Endodermal cell (in vitro differentiated cells): ENCODE measurements around the gene GRM5. TPM values are rescaled to one million over a fixed set of nuclear protein-coding genes. Genes with fewer than 3 reads are reported as not detected.

Experiments used
- DNase-seq: peaks from one replicate; pipeline ENCODE4 v3.0.0-alpha.2; 2017
- H3K27ac ChIP-seq: 2 replicates; pipeline ENCODE4 v1.5.1; 2013; ENCODE audit warnings: mild to moderate bottlenecking, low read depth, low read length, moderate library complexity
- H3K27me3 ChIP-seq: 2 replicates; pipeline ENCODE4 v1.6.1; 2013; ENCODE audit warnings: mild to moderate bottlenecking, low read length, moderate library complexity; ENCODE audit not compliant: insufficient read depth, control insufficient read depth, poor library complexity, severe bottlenecking
- H3K36me3 ChIP-seq: 2 replicates; pipeline ENCODE4 v1.7.0; 2013; ENCODE audit warnings: mild to moderate bottlenecking, low read length, moderate library complexity; ENCODE audit not compliant: control insufficient read depth, insufficient read depth
- H3K4me1 ChIP-seq: one replicate; pipeline ENCODE4 v1.7.0; 2013; ENCODE audit warnings: low read length; ENCODE audit not compliant: control insufficient read depth, insufficient read depth
- H3K4me3 ChIP-seq: 2 replicates; pipeline ENCODE4 v1.5.1; 2013; ENCODE audit warnings: mild to moderate bottlenecking, low read length, moderate library complexity
- H3K9ac ChIP-seq: 2 replicates; pipeline ENCODE4 v1.6.1; 2013; ENCODE audit warnings: mild to moderate bottlenecking, low read length, moderate library complexity; ENCODE audit not compliant: poor library complexity, severe bottlenecking; ENCODE audit errors: extremely low read depth
- H3K9me3 ChIP-seq: 2 replicates; pipeline ENCODE4 v1.6.1; 2013; ENCODE audit warnings: mild to moderate bottlenecking, low read length, moderate library complexity; ENCODE audit not compliant: control insufficient read depth
- H3K27ac Mint-ChIP-seq: 2 replicates; pipeline ENCODE4 v1.8.0; 2020; ENCODE audit warnings: mixed read lengths
- H3K27me3 Mint-ChIP-seq: 2 replicates; pipeline ENCODE4 v1.8.0; 2021; ENCODE audit warnings: mild to moderate bottlenecking, mixed read lengths; ENCODE audit not compliant: insufficient read depth
- H3K36me3 Mint-ChIP-seq: 2 replicates; pipeline ENCODE4 v1.8.0; 2020; ENCODE audit warnings: low read depth, mixed read lengths
- H3K4me1 Mint-ChIP-seq: 2 replicates; pipeline ENCODE4 v1.8.0; 2020; ENCODE audit warnings: mixed read lengths
- H3K4me3 Mint-ChIP-seq: 2 replicates; pipeline ENCODE4 v1.8.0; 2020; ENCODE audit warnings: mild to moderate bottlenecking, moderate library complexity, mixed read lengths
- H3K9me3 Mint-ChIP-seq: 2 replicates; pipeline ENCODE4 v1.8.0; 2020; ENCODE audit warnings: mild to moderate bottlenecking, mixed read lengths
- WGBS, 2 experiments: methylation state at CpG; one replicate each; pipeline versions ENCODE4 v1.1.5 to v1.1.7; 2013; ENCODE audit warnings: missing lambda C conversion rate in 2 of 2, mixed read lengths in 1 of 2; ENCODE audit not compliant: insufficient coverage in 1 of 2, insufficient read length in 1 of 2; 5-methylcytosine and 5-hydroxymethylcytosine counted together
- total RNA-seq, 2 donors: library from RNA; stranded (reverse); fragmentation: NEBNext Ultra II Directional in 1 of 2; extraction: Animal tissue kit (Norgen Biotek cat#: 25700) in 1 of 2; gene quantifications; 2 replicates in 1 of 2; 3 replicates in 1 of 2; pipeline ENCODE4 v1.2.1, GENCODE V29; 2021
- TF ChIP-seq, protein P1 (sequence below): fragments of 200-600 bp; sonication (generic); conservative IDR thresholded peaks from 2 replicates; pipeline ENCODE4 v1.5.0; 2021; ENCODE audit warnings: antibody characterized with exemption, mild to moderate bottlenecking

The GRM5 gene
- total RNA-seq, 2 donors from 2014 or later, result 0.07 to 0.09 TPM

DNA sequence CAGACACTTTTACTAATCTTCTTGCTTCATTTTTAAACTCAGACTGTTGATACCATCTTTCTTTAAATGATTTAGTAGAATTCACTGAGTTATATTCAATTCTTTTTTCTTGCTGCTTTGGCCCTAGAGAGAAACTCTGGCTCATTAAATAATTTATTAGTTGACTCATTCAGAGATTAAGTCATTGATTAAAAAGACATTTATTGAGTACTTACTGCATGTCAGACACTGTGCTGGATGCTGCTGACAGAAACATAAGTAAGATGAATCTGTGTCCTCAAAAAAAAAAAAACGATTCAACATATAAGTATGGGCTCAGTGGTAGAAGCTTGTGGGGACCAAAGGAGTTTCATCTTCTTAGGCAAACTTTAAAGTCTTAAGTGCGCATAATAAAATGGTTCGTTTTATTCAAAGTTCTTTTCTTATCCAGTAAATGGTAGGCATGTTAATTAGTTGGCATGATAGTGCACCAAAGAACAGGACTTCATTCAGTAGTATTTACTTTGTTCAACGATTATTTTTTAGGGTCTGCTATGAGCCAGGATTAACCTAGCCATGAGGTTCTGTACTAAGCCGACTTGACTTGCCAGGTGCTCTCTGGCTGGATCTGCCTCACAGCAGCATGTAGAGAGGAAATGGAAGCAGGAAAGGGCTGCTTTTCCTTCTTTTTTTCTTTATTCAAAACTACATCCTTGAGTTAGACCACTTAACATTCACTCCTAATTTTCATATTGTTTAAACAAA lies 447.3 kb downstream of the GRM5 start:
- H3K36me3 Mint-ChIP-seq, result no peaks in the 10 kb centered on the region
- Histone ChIP-seq H3K9me3 (no peaks in the 10 kb centered on the region), H3K27me3 (no peaks in the 10 kb centered on the region), H3K27ac (no peak overlapping the region), H3K9ac (no peak overlapping the region), H3K36me3 (no peaks in the 10 kb centered on the region), H3K4me1 (no peaks in the 10 kb centered on the region), H3K4me3 (no peak overlapping the region)
- 72 to 75% methylated on average over 5 of the region's 5 CpGs for WGBS, 2 experiments
- TF ChIP-seq, protein P1, sequence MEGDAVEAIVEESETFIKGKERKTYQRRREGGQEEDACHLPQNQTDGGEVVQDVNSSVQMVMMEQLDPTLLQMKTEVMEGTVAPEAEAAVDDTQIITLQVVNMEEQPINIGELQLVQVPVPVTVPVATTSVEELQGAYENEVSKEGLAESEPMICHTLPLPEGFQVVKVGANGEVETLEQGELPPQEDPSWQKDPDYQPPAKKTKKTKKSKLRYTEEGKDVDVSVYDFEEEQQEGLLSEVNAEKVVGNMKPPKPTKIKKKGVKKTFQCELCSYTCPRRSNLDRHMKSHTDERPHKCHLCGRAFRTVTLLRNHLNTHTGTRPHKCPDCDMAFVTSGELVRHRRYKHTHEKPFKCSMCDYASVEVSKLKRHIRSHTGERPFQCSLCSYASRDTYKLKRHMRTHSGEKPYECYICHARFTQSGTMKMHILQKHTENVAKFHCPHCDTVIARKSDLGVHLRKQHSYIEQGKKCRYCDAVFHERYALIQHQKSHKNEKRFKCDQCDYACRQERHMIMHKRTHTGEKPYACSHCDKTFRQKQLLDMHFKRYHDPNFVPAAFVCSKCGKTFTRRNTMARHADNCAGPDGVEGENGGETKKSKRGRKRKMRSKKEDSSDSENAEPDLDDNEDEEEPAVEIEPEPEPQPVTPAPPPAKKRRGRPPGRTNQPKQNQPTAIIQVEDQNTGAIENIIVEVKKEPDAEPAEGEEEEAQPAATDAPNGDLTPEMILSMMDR, result no peak
- no peak overlapping the region for H3K4me3 Mint-ChIP-seq
- H3K27ac Mint-ChIP-seq, result no peak overlapping the region
- no peaks in the 10 kb centered on the region for H3K4me1 Mint-ChIP-seq
- H3K9me3 Mint-ChIP-seq, result no peaks in the 10 kb centered on the region
- H3K27me3 Mint-ChIP-seq, result no peaks in the 10 kb centered on the region
- no peak for DNase-seq

DNA sequence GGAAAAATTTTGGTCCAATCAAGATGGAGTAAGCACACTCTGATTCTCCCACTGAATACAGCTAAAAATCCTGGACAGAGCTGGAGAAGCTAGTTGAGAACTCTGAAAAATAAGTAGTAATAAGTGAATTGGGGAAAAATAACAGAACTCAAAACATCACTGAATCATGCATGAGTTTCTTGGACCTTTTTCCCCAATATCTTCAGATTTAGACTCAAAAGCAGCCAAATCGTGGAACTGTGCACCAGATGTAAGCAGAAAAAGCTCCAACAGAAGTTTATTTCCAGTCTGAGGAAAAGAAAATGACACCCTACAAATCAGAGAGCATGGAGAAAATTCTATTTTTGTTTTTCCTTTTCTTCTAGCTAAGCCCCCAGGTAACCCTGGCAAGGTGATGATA lies 448.6 kb downstream of the GRM5 start:
- H3K27ac Mint-ChIP-seq, result no peak overlapping the region
- H3K9me3 ChIP-seq, result no peaks in the 10 kb centered on the region
- no peak overlapping the region for H3K9ac ChIP-seq
- no peak overlapping the region for H3K4me3 ChIP-seq
- TF ChIP-seq, protein P1, result no peak
- H3K27me3 ChIP-seq, result no peaks in the 10 kb centered on the region
- no peaks in the 10 kb centered on the region for H3K4me1 Mint-ChIP-seq
- DNase-seq, result no peak
- H3K4me3 Mint-ChIP-seq, result no peak overlapping the region
- H3K4me1 ChIP-seq, result no peaks in the 10 kb centered on the region
- H3K36me3 ChIP-seq, result no peaks in the 10 kb centered on the region
- H3K36me3 Mint-ChIP-seq, result no peaks in the 10 kb centered on the region
- H3K27ac ChIP-seq, result no peak overlapping the region
- no peaks in the 10 kb centered on the region for H3K27me3 Mint-ChIP-seq
- H3K9me3 Mint-ChIP-seq, result peaks cover 5% of the 10 kb centered on the region
- WGBS, 2 experiments, result 79 to 100% methylated on average over 1 of the region's 1 CpG

DNA sequence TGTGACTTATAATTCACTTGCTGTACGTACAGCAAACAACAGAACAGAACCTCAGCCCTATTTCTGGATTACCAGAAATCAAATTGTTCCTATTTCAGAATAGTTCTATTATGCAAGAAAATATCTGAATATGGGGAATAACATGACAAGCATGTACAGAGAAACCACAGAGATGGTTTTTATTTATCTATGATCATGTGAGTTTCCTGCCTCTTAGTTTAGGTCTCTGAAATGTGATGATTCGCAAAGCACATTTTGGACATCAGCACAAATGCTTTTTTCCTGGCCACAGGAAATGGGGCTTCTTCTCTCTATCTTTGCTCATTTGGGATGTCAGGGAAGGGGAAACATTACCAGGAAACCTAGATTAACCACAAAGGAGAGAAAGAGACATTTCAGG lies 461.5 kb downstream of the GRM5 start:
- TF ChIP-seq, protein P1, result no peak

More for the DNA sequence above, 461.5 kb downstream of the GRM5 start:
- H3K36me3 ChIP-seq, result no peaks in the 10 kb centered on the region
- no peak overlapping the region for H3K27ac Mint-ChIP-seq
- DNase-seq, result no peak
- no peak overlapping the region for H3K9ac ChIP-seq
- 80 to 98% methylated on average over 1 to 2 of the region's 2 CpGs for WGBS, 2 experiments
- H3K36me3 Mint-ChIP-seq, result no peaks in the 10 kb centered on the region
- no peaks in the 10 kb centered on the region for H3K27me3 Mint-ChIP-seq
- H3K27me3 ChIP-seq, result no peaks in the 10 kb centered on the region
- H3K4me3 ChIP-seq, result no peak overlapping the region
- peaks cover 3% of the 10 kb centered on the region for H3K4me1 ChIP-seq
- H3K27ac ChIP-seq, result no peak overlapping the region
- H3K4me1 Mint-ChIP-seq, result peaks cover 8% of the 10 kb centered on the region
- H3K9me3 Mint-ChIP-seq, result no peaks in the 10 kb centered on the region
- no peaks in the 10 kb centered on the region for H3K9me3 ChIP-seq
- no peak overlapping the region for H3K4me3 Mint-ChIP-seq
